Measurements from ENCODE around the gene ST3GAL3.

DNA sequence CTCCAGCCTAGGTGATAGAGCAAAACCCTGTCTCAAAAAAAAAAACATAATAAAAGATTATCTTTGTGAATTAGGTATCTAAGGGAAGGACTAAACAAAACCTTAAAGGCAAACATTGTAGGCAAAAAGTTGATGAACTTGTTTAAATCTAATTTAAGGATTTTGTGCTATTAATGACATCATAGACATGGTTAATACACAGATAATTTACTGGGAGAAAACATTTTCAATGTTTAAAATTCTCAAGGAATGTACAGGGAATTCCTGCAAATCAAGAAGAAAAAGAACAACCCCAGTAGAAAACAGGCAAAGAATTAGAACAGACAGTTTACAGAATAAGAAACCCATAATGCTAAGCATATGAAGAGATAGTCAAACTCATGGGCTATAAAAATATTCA, 47.6 kb downstream of the ST3GAL3 start:
- TF ChIP-seq, protein P1, sequence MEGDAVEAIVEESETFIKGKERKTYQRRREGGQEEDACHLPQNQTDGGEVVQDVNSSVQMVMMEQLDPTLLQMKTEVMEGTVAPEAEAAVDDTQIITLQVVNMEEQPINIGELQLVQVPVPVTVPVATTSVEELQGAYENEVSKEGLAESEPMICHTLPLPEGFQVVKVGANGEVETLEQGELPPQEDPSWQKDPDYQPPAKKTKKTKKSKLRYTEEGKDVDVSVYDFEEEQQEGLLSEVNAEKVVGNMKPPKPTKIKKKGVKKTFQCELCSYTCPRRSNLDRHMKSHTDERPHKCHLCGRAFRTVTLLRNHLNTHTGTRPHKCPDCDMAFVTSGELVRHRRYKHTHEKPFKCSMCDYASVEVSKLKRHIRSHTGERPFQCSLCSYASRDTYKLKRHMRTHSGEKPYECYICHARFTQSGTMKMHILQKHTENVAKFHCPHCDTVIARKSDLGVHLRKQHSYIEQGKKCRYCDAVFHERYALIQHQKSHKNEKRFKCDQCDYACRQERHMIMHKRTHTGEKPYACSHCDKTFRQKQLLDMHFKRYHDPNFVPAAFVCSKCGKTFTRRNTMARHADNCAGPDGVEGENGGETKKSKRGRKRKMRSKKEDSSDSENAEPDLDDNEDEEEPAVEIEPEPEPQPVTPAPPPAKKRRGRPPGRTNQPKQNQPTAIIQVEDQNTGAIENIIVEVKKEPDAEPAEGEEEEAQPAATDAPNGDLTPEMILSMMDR (IDR thresholded peaks at IDR 0.05; ENCODE audit: insufficient read depth, low read depth, low read length): no peak
- no peak for TF ChIP-seq EZH2 (IDR thresholded peaks at IDR 0.05; ENCODE audit: insufficient read depth, low read length)

Data from astrocyte (in vitro differentiated cells and primary cell).